Natural killer cell (primary cell): ENCODE measurements around the gene LMNTD2. TPM values are rescaled to one million over a fixed set of nuclear protein-coding genes. Genes with fewer than 3 reads are reported as not detected.

Source experiments
- ATAC-seq, 3 donors: fragments of 150-1000 bp in 2 of 3; fragments of 200-7000 bp in 1 of 3; cut with Tn5 transposase; 1 replicate in 1 of 3; 2 replicates in 2 of 3; pipeline ENCODE4 v1.10.0; 2021; ENCODE audit warnings: mild to moderate bottlenecking in 2 of 3, moderate library complexity in 2 of 3
- DNase-seq, 2 donors: peaks; one replicate each; pipeline versions ENCODE4 v3.0.0 to v3.0.0-alpha.2; 2013 to 2021; ENCODE audit warnings: mixed read lengths in 1 of 2
- H3K27ac ChIP-seq: one replicate; pipeline ENCODE4 v1.5.1; 2013; ENCODE audit warnings: mild to moderate bottlenecking, low read length
- H3K27me3 ChIP-seq: one replicate; pipeline ENCODE4 v1.6.1; 2013; ENCODE audit warnings: low read length; ENCODE audit not compliant: control insufficient read depth, insufficient read depth
- H3K36me3 ChIP-seq: one replicate; pipeline ENCODE4 v1.6.1; 2013; ENCODE audit warnings: low read length; ENCODE audit not compliant: control insufficient read depth, insufficient read depth
- H3K4me1 ChIP-seq: one replicate; pipeline ENCODE4 v1.6.1; 2013; ENCODE audit warnings: low read length; ENCODE audit not compliant: control insufficient read depth, insufficient read depth
- H3K4me3 ChIP-seq: one replicate; pipeline ENCODE4 v1.5.1; 2013; ENCODE audit warnings: low read length
- H3K9me3 ChIP-seq: one replicate; pipeline ENCODE4 v1.6.1; 2013; ENCODE audit warnings: low read length; ENCODE audit not compliant: control insufficient read depth, insufficient read depth
- H3K27ac Mint-ChIP-seq, 2 donors: one replicate each; pipeline ENCODE4 v1.8.0; 2022; ENCODE audit warnings: mild to moderate bottlenecking in 2 of 2, mixed read lengths in 2 of 2, moderate library complexity in 1 of 2
- H3K27me3 Mint-ChIP-seq, 2 donors: one replicate each; pipeline ENCODE4 v1.8.0; 2022; ENCODE audit warnings: low read depth in 2 of 2, mixed read lengths in 2 of 2
- H3K36me3 Mint-ChIP-seq: one replicate; pipeline ENCODE4 v1.8.0; 2022; ENCODE audit warnings: mixed read lengths
- H3K4me1 Mint-ChIP-seq, 2 donors: one replicate each; pipeline ENCODE4 v1.8.0; 2022; ENCODE audit warnings: mixed read lengths in 2 of 2
- H3K4me3 Mint-ChIP-seq: one replicate; pipeline ENCODE4 v1.8.0; 2022; ENCODE audit warnings: mild to moderate bottlenecking, moderate library complexity, mixed read lengths
- H3K9me3 Mint-ChIP-seq, 2 donors: one replicate each; pipeline ENCODE4 v1.8.0; 2022; ENCODE audit warnings: mixed read lengths in 2 of 2
- WGBS: methylation state at CpG from one replicate; pipeline ENCODE4 v1.1.7; 2013; ENCODE audit warnings: missing lambda C conversion rate; ENCODE audit not compliant: insufficient coverage; 5-methylcytosine and 5-hydroxymethylcytosine counted together
- intact Hi-C: fragments of 100-400 bp; cut with micrococcal nuclease; formaldehyde crosslinking; loops from one replicate; pipeline ENCODE4 v1.14.2; 2022
- total RNA-seq, 4 donors: library from RNA; stranded (reverse); fragments of 120-200 nt in 1 of 4; gene quantifications; one replicate each; pipeline versions ENCODE4 v1.2.3 to v1.2.4, GENCODE V29; 2013 to 2022
- TF ChIP-seq, protein P1 (sequence below): fragments of 200-600 bp; IDR thresholded peaks from one replicate; pipeline ENCODE4 v1.8.0; 2022; ENCODE audit warnings: antibody characterized with exemption

LMNTD2 gene
- total RNA-seq, 3 donors from 2014 or later (not counting 1 experiment from before 2014, with no cell fraction given): 3.5 to 5.2 (median 5.0) TPM

DNA sequence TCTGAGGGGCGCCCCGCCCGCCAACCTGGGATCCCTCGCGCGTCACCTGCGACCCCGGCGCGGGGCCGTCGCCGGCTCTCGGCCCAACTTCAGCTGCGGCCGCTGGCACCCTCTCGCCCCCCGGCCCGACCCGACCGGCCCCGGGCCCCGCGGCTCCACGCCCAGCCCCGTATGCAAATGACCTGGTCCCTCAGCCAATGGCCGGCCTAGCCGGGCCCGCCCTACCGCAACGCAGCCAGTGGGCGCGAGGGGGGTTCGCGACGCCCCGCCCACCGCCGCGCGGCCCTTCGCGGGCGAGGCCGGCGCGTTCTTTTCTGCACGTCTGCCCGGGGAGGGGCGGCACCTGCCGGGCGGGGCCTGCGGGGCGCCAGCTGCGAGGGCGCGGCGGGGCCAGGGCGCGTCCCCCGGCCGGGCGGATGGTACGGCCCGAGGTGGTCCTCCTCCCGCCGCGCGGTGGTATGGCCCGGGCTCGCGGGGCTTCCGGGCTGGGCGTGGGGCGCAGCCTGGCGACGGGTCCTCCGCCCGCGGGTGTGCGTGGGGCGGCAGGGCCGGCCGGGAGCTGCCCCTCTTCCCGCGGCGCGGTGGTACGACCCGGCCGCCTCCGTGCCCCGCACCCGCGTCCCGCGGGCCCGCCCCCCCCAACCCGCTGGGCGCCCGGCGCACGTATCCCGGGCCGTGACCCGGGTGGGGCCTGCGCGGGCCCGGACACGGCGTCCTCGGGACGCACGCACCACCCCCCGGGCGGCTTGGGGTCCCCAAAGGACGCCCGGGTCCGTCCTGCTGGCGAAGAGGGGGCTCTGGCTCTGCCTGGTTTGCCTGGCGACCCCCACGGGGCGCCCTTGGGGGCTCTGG lies 8.0 kb upstream of the LMNTD2 start:
- Mint-ChIP-seq H3K27me3 (no peaks in the 10 kb centered on the region), H3K36me3 (no peaks in the 10 kb centered on the region), H3K4me3 (peak overlapping the region; percentile 90), H3K9me3 (no peaks in the 10 kb centered on the region), H3K27ac (peak overlapping the region in 1 of 2 donors; percentile 71), H3K4me1 (peaks cover 0 to 5% of the 10 kb centered on the region in 2 donors)
- Histone ChIP-seq H3K27ac (peak overlapping the region; percentile 63), H3K27me3 (no peaks in the 10 kb centered on the region), H3K4me3 (peak overlapping the region; percentile 68), H3K36me3 (no peaks in the 10 kb centered on the region), H3K4me1 (peaks cover 15% of the 10 kb centered on the region), H3K9me3 (no peaks in the 10 kb centered on the region)
- under 1% methylated on average over 123 of the region's 123 CpGs for WGBS
- intact Hi-C loops: loop anchor here (1.0 kb wide), 2 partner anchors 8 kb away; partner anchors contain the start of genes LMNTD2, PHRF1 and RASSF7
- TF ChIP-seq, protein P1, sequence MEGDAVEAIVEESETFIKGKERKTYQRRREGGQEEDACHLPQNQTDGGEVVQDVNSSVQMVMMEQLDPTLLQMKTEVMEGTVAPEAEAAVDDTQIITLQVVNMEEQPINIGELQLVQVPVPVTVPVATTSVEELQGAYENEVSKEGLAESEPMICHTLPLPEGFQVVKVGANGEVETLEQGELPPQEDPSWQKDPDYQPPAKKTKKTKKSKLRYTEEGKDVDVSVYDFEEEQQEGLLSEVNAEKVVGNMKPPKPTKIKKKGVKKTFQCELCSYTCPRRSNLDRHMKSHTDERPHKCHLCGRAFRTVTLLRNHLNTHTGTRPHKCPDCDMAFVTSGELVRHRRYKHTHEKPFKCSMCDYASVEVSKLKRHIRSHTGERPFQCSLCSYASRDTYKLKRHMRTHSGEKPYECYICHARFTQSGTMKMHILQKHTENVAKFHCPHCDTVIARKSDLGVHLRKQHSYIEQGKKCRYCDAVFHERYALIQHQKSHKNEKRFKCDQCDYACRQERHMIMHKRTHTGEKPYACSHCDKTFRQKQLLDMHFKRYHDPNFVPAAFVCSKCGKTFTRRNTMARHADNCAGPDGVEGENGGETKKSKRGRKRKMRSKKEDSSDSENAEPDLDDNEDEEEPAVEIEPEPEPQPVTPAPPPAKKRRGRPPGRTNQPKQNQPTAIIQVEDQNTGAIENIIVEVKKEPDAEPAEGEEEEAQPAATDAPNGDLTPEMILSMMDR: no peak
- ATAC-seq (peak; percentile 91 to 97 (median 93)), DNase-seq (peak; percentile 94 to 96)

DNA sequence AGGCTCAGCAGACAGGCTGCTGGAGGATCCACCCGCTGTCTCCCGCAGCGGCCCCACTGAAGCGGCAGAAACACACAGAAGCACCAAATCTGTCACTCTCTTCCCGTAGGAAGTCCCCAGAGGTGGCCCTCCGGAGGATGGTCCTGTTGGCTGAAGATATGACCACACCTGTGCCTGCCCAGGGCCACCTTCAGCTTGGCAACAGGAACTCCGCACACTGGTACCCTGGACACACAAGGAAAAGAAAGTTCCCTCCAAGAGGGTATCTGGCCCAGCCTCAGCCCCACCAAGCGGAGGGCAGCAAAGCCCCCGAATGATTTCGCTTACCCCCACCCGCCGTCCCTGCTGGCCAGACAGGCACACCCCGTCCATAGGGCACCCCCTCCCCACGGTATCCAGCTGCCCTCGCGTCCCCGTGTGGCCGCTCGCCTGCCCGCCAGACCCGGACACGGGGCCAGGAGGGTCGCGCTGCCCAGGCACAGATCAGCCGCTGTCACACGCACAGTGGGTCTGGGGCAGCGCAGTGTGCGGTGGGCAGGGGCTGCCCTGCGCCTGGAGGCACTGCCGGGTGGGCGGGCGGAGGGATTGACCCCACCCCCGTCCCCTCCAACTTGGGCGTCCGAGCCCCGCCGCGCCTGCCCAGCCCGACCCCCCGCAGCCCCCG lies 7.2 kb upstream of the LMNTD2 start:
- no peaks in the 10 kb centered on the region for H3K27me3 ChIP-seq
- H3K4me3 ChIP-seq: no peak overlapping the region
- peaks cover 15% of the 10 kb centered on the region for H3K4me1 ChIP-seq
- peak overlapping the region in 1 of 2 donors; percentile 54 for H3K27ac Mint-ChIP-seq
- DNase-seq (peak in 1 of 2 donors; percentile 62), ATAC-seq (no peak)
- H3K4me1 Mint-ChIP-seq: peaks cover 0 to 5% of the 10 kb centered on the region in 2 donors
- H3K4me3 Mint-ChIP-seq: no peak overlapping the region
- intact Hi-C loops: loop anchor here (1.0 kb wide), 2 partner anchors 7 to 9 kb away; partner anchors contain the start of genes LMNTD2, PHRF1 and RASSF7
- no peaks in the 10 kb centered on the region for H3K9me3 Mint-ChIP-seq
- no peaks in the 10 kb centered on the region for H3K36me3 Mint-ChIP-seq
- H3K36me3 ChIP-seq: no peaks in the 10 kb centered on the region
- H3K9me3 ChIP-seq: no peaks in the 10 kb centered on the region
- H3K27me3 Mint-ChIP-seq: no peaks in the 10 kb centered on the region
- WGBS: 36% methylated on average over 41 of the region's 41 CpGs
- TF ChIP-seq, protein P1: no peak
- no peak overlapping the region for H3K27ac ChIP-seq

DNA sequence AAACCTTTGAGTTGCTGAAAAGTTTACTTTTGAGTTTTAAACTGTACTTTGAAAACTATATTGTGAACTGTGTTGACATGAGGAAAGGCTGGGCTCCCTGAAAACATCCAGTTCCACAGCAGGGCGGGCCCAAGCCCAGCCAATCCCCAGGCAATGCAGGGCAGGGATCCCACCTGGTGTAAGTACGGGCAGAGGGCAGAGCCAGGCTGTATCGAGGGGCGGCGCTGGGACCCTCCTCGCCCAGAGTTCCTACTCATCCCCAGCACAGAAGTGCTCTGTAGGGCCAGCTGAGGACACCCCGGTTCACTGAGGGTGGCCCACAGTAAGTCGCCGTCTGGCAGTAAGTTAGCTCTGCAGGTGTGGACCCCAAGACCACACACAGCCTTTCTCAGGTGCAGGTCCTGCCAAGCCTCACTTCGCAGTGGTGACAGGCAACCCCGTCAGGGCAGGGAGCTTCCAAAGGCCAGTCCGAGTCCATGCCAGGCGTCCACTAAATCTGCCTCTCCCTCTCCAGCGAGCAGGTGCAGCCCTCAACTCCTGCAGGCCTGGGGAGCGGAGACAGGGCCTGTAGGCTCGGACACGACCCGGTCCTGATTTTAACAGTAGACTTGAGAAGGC lies 6.6 kb upstream of the LMNTD2 start:
- Histone ChIP-seq H3K27me3 (no peaks in the 10 kb centered on the region), H3K27ac (no peak overlapping the region), H3K36me3 (no peaks in the 10 kb centered on the region), H3K9me3 (no peaks in the 10 kb centered on the region), H3K4me3 (no peak overlapping the region), H3K4me1 (peaks cover 16% of the 10 kb centered on the region)
- H3K27ac Mint-ChIP-seq: peak overlapping the region in 1 of 2 donors; percentile 54
- 95% methylated on average over 18 of the region's 18 CpGs for WGBS
- intact Hi-C loops: no loop called here
- H3K9me3 Mint-ChIP-seq: no peaks in the 10 kb centered on the region
- H3K36me3 Mint-ChIP-seq: no peaks in the 10 kb centered on the region
- TF ChIP-seq, protein P1: no peak
- no peaks in the 10 kb centered on the region for H3K27me3 Mint-ChIP-seq
- H3K4me1 Mint-ChIP-seq: peaks cover 0 to 5% of the 10 kb centered on the region in 2 donors
- ATAC-seq: no peak
- H3K4me3 Mint-ChIP-seq: no peak overlapping the region
- DNase-seq: no peak
